Esophagus squamous epithelium (tissue), 4 donors: ENCODE results near the gene HOTAIR.

Source experiments
- POLR2A ChIP-seq, 4 donors: fragments of 450-650 bp; IDR thresholded peaks; one replicate each; pipeline ENCODE4 v1.6.1; 2017; ENCODE audit warnings: antibody characterized with exemption in 4 of 4, mild to moderate bottlenecking in 4 of 4, moderate library complexity in 3 of 4
- TF ChIP-seq, protein P1 (sequence below), 6 experiments: fragments of 450-650 bp in 4 of 6; fragments of 200-600 bp in 2 of 6; sonication (generic) in 2 of 6; IDR thresholded peaks; one replicate each; pipeline ENCODE4 v1.5.1; 2016 to 2019; ENCODE audit warnings: antibody characterized with exemption in 6 of 6, mild to moderate bottlenecking in 4 of 6, moderate library complexity in 4 of 6

GRCh38 chr12:54016051-54016450 lies 41.3 kb upstream of the HOTAIR start:
- TF ChIP-seq, protein P1, sequence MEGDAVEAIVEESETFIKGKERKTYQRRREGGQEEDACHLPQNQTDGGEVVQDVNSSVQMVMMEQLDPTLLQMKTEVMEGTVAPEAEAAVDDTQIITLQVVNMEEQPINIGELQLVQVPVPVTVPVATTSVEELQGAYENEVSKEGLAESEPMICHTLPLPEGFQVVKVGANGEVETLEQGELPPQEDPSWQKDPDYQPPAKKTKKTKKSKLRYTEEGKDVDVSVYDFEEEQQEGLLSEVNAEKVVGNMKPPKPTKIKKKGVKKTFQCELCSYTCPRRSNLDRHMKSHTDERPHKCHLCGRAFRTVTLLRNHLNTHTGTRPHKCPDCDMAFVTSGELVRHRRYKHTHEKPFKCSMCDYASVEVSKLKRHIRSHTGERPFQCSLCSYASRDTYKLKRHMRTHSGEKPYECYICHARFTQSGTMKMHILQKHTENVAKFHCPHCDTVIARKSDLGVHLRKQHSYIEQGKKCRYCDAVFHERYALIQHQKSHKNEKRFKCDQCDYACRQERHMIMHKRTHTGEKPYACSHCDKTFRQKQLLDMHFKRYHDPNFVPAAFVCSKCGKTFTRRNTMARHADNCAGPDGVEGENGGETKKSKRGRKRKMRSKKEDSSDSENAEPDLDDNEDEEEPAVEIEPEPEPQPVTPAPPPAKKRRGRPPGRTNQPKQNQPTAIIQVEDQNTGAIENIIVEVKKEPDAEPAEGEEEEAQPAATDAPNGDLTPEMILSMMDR (IDR thresholded peaks at IDR 0.05), result no peak
- no peak for TF ChIP-seq POLR2A (IDR thresholded peaks at IDR 0.05)
